Mucosa of stomach (tissue), 1 donor: ENCODE measurements around the gene CLEC4A.
"Not testable (repeated sequence)": the region's sequence is repeated elsewhere in the genome, so short reads cannot be mapped to it uniquely, and the experiment has no call there.

Source experiments
- H3K27me3 ChIP-seq: one replicate; pipeline ENCODE4 v1.7.0; 2013; ENCODE audit warnings: mild to moderate bottlenecking, low read length; ENCODE audit not compliant: control insufficient read depth, insufficient read depth
- H3K36me3 ChIP-seq: one replicate; pipeline ENCODE4 v1.7.0; 2013; ENCODE audit warnings: low read length; ENCODE audit not compliant: control insufficient read depth, insufficient read depth
- H3K4me1 ChIP-seq: one replicate; pipeline ENCODE4 v1.7.0; 2013; ENCODE audit warnings: mild to moderate bottlenecking, low read length; ENCODE audit not compliant: control insufficient read depth, insufficient read depth
- H3K4me3 ChIP-seq: one replicate; pipeline ENCODE4 v1.7.0; 2013; ENCODE audit warnings: low read length
- H3K9ac ChIP-seq: one replicate; pipeline ENCODE4 v1.7.0; 2013; ENCODE audit warnings: mild to moderate bottlenecking, low read length, moderate library complexity
- H3K9me3 ChIP-seq: one replicate; pipeline ENCODE4 v1.7.0; 2013; ENCODE audit warnings: mild to moderate bottlenecking, low read length, moderate library complexity; ENCODE audit not compliant: control insufficient read depth
- donor health status: Pancreatic carcinoma.

Gene CLEC4A

DNA sequence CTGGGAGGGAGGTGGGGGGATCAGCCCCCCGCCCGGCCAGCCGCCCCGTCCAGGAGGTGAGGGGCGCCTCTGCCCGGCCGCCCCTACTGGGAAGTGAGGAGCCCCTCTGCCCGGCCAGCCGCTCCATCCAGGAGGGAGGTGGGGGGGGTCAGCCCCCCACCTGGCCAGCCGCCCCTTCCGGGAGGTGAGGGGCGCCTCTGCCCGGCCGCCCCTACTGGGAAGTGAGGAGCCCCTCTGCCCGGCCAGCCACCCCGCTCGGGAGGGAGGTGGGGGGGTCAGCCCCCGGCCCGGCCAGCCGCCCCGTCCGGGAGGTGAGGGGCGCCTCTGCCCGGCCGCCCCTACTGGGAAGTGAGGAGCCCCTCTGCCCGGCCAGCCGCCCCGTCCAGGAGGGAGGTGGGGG lies 60.8 kb downstream of the CLEC4A start:
- H3K9ac ChIP-seq, H3K4me3 ChIP-seq, H3K36me3 ChIP-seq, H3K9me3 ChIP-seq, H3K4me1 ChIP-seq, H3K27me3 ChIP-seq: not testable (repeated sequence)

DNA sequence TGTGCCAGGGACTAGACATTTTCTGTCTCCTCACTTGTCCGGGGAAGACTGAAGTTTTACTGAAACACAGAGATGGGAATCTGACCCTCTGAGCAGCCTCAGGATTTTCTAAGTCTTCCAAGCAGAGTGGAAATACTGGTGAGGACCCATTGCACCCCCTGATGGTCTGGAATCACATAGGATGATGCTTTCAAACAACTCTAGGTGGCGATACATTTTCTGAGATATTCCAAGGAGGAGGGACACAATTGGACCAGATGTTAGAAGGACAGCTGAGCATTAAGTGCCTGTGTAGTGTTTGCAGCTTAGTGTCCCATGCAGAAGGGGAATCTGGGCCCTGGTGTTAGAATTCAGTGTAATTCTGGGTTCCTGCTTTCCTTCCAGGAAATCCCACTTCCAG lies 64.7 kb downstream of the CLEC4A start:
- not testable (repeated sequence) for H3K4me3 ChIP-seq, H3K4me1 ChIP-seq, H3K36me3 ChIP-seq, H3K27me3 ChIP-seq, H3K9ac ChIP-seq, H3K9me3 ChIP-seq
